Left renal cortex interstitium (tissue), 4 donors: ENCODE measurements around the gene AURKAIP1. TPM values are rescaled to one million over a fixed set of nuclear protein-coding genes. Genes with fewer than 3 reads are reported as not detected.
A peak's percentile ranks its signal among the peaks of the same experiment; 100 is the strongest.
"Not testable (repeated sequence)": the region's sequence is repeated elsewhere in the genome, so short reads cannot be mapped to it uniquely, and the experiment has no call there.

Experiments used
- DNase-seq, 4 donors: peaks; one replicate each; pipeline ENCODE4 v3.0.0-alpha.2; 2013; ENCODE audit warnings: low read depth in 4 of 4, low spot score in 2 of 4, missing footprints in 1 of 4
- polyA plus RNA-seq, 4 donors: library from polyadenylated mRNA; unstranded; fragments of 120-200 nt; gene quantifications; one replicate each; pipeline ENCODE4 v1.2.1, GENCODE V29; 2013; ENCODE audit not compliant: insufficient read length in 4 of 4

The AURKAIP1 gene
- polyA plus RNA-seq, result 100 to 1,000 TPM in 1 of 4 donors, 10 to 100 TPM in 3; 64.4 to 107 (median 84.7) TPM

- peak; percentile 97 to 100 (median 100) for DNase-seq
Measured at GRCh38 chr1:1374929-1375662, at the start of gene AURKAIP1. TSS of gene AURKAIP1 (minus strand) at chr1:1375207. CDS start at chr1:1374756, 451 bp downstream.

- DNase-seq, result no peak
Measured at GRCh38 chr1:1424707-1425106, 49.7 kb upstream of the AURKAIP1 start.

- DNase-seq, result no peak
Measured at GRCh38 chr1:1423245-1423597, 48.2 kb upstream of the AURKAIP1 start.

GRCh38 chr1:1422465-1423244 is 47.6 kb upstream of the AURKAIP1 start:
- DNase-seq, result no peak

- DNase-seq, result no peak
Measured at GRCh38 chr1:1421907-1422464, 47.0 kb upstream of the AURKAIP1 start.

- DNase-seq, result no peak
Measured at GRCh38 chr1:1421147-1421906, 46.3 kb upstream of the AURKAIP1 start, which contains the start of gene ANKRD65. TSS of gene ANKRD65 (minus strand) at chr1:1421276. CDS start at chr1:1421005, 271 bp downstream.

GRCh38 chr1:1420654-1421141 is 45.7 kb upstream of the AURKAIP1 start:
- no peak for DNase-seq

- no peak for DNase-seq
Measured at GRCh38 chr1:1419813-1420653, 45.0 kb upstream of the AURKAIP1 start.

GRCh38 chr1:1419363-1419812 is 44.4 kb upstream of the AURKAIP1 start:
- no peak for DNase-seq

- DNase-seq, result no peak
Measured at GRCh38 chr1:1418464-1419362, 43.7 kb upstream of the AURKAIP1 start.

GRCh38 chr1:1417825-1418463 is 42.9 kb upstream of the AURKAIP1 start:
- DNase-seq, result not testable (repeated sequence)

GRCh38 chr1:1417396-1417795 is 42.4 kb upstream of the AURKAIP1 start:
- DNase-seq, result not testable (repeated sequence)

- DNase-seq, result no peak
Measured at GRCh38 chr1:1415751-1416150, 40.7 kb upstream of the AURKAIP1 start.

GRCh38 chr1:1412311-1412902 is 37.4 kb upstream of the AURKAIP1 start:
- not testable (repeated sequence) for DNase-seq

GRCh38 chr1:1411626-1412025 is 36.6 kb upstream of the AURKAIP1 start:
- no peak for DNase-seq

- not testable (repeated sequence) for DNase-seq
Measured at GRCh38 chr1:1410238-1410637, 35.2 kb upstream of the AURKAIP1 start.

- DNase-seq, result no peak
Measured at GRCh38 chr1:1407636-1408318, 32.8 kb upstream of the AURKAIP1 start.
